Brain microvascular endothelial cell (primary cell): ENCODE data around the gene UNC45A.

Experiments
- DNase-seq: peaks from one replicate; pipeline ENCODE4 v3.0.0-alpha.2; 2020
- H3K27ac ChIP-seq: fragments of 250-450 bp; sonication (Bioruptor Pico); 2 replicates; pipeline ENCODE4 v1.5.1; 2020; ENCODE audit warnings: mild to moderate bottlenecking, moderate library complexity
- H3K27me3 ChIP-seq: fragments of 250-450 bp; sonication (Bioruptor Pico); replicated peaks from 2 replicates; pipeline ENCODE4 v1.5.1; 2020; ENCODE audit warnings: mild to moderate bottlenecking
- H3K36me3 ChIP-seq: fragments of 250-450 bp; sonication (Bioruptor Pico); replicated peaks from 2 replicates; pipeline ENCODE4 v1.5.1; 2020; ENCODE audit warnings: mild to moderate bottlenecking
- H3K4me3 ChIP-seq: 2 replicates; pipeline ENCODE4 v1.5.1; 2011; ENCODE audit warnings: low read depth, mild to moderate bottlenecking, control low read depth, low read length, moderate library complexity
- CTCF ChIP-seq: IDR thresholded peaks from 2 replicates; pipeline ENCODE4 v1.5.1; 2011; ENCODE audit warnings: low read depth, mild to moderate bottlenecking, moderate library complexity, low read length, control low read depth, inconsistent platforms; ENCODE audit errors: missing control alignments
- in situ Hi-C: cut with HindIII; loops from 2 replicates; pipeline ENCODE4 v1.10.0; 2017; ENCODE audit warnings: low sequenced_read_pairs, low pct_ligation_motif_present

UNC45A gene

GRCh38 chr15:90902840-90903732, 32.0 kb upstream of the UNC45A start, which contains the start of gene MAN2A2:
Gene MAN2A2 (plus strand): TSS chr15:90903302. CDS start chr15:90904208, 906 bp downstream.
- no peak for TF ChIP-seq CTCF
- Histone ChIP-seq H3K36me3 (peaks cover 4% of the 10 kb centered on the region), H3K27ac (peak within 1 kb of the TSS; percentile 15), H3K27me3 (no peaks in the 10 kb centered on the region), H3K4me3 (peak within 1 kb of the TSS; percentile 74)
- in situ Hi-C loops = no loop called here
- DNase-seq = no peak

- H3K36me3 ChIP-seq = peaks cover 4% of the 10 kb centered on the region
- H3K27ac ChIP-seq = no peak overlapping the region
- peak; percentile 38 for TF ChIP-seq CTCF
- peak overlapping the region; percentile 69 for H3K4me3 ChIP-seq
- H3K27me3 ChIP-seq = no peaks in the 10 kb centered on the region
- in situ Hi-C loops = no loop called here
- no peak for DNase-seq
These were observed 31.1 kb upstream of the UNC45A start for GRCh38 chr15:90903733-90904536.

GRCh38 chr15:90904746-90905145, 30.3 kb upstream of the UNC45A start:
- no peaks in the 10 kb centered on the region for H3K27me3 ChIP-seq
- in situ Hi-C loops = no loop called here
- no peak for TF ChIP-seq CTCF
- no peak for DNase-seq
- peaks cover 7% of the 10 kb centered on the region for H3K36me3 ChIP-seq
- no peak overlapping the region for H3K4me3 ChIP-seq
- no peak overlapping the region for H3K27ac ChIP-seq

- H3K36me3 ChIP-seq = peaks cover 8% of the 10 kb centered on the region
- H3K27ac ChIP-seq = no peak overlapping the region
- TF ChIP-seq CTCF = no peak
- in situ Hi-C loops = no loop called here
- no peak for DNase-seq
- no peaks in the 10 kb centered on the region for H3K27me3 ChIP-seq
- no peak overlapping the region for H3K4me3 ChIP-seq
These were observed 29.5 kb upstream of the UNC45A start for GRCh38 chr15:90905306-90906180.

GRCh38 chr15:90906181-90906849, 28.8 kb upstream of the UNC45A start:
- in situ Hi-C loops = no loop called here
- no peak overlapping the region for H3K27ac ChIP-seq
- no peak overlapping the region for H3K4me3 ChIP-seq
- H3K36me3 ChIP-seq = peaks cover 14% of the 10 kb centered on the region
- DNase-seq = no peak
- H3K27me3 ChIP-seq = no peaks in the 10 kb centered on the region
- no peak for TF ChIP-seq CTCF
